T follicular helper cell (primary cell): ENCODE results near the gene TMPRSS12.
"Not testable (repeated sequence)": the region's sequence is repeated elsewhere in the genome, so short reads cannot be mapped to it uniquely, and the experiment has no call there.

Source experiments
- DNase-seq: peaks from one replicate; pipeline ENCODE4 v3.0.0-alpha.2; 2020; ENCODE audit warnings: low read depth

Gene TMPRSS12

GRCh38 chr12:50859621-50860310 lies 17.0 kb downstream of the TMPRSS12 start:
- DNase-seq, result no peak

- no peak for DNase-seq
Measured at GRCh38 chr12:50862316-50862715, 19.6 kb downstream of the TMPRSS12 start.

- no peak for DNase-seq
Measured at GRCh38 chr12:50865266-50865665, 22.5 kb downstream of the TMPRSS12 start.

- not testable (repeated sequence) for DNase-seq
Measured at GRCh38 chr12:50868881-50869280, 26.2 kb downstream of the TMPRSS12 start.

GRCh38 chr12:50882563-50882962 lies 39.8 kb downstream of the TMPRSS12 start:
- DNase-seq, result no peak

GRCh38 chr12:50887191-50887590 lies 44.5 kb downstream of the TMPRSS12 start:
- DNase-seq, result no peak

GRCh38 chr12:50888666-50889065 lies 45.9 kb downstream of the TMPRSS12 start:
- DNase-seq, result no peak

GRCh38 chr12:50894241-50894640 lies 51.5 kb downstream of the TMPRSS12 start:
- no peak for DNase-seq

- DNase-seq, result no peak
Measured at GRCh38 chr12:50901685-50902113, 59.0 kb downstream of the TMPRSS12 start.

GRCh38 chr12:50908479-50908878 lies 65.8 kb downstream of the TMPRSS12 start:
- not testable (repeated sequence) for DNase-seq

GRCh38 chr12:50912361-50912760 lies 69.6 kb downstream of the TMPRSS12 start:
- DNase-seq, result not testable (repeated sequence)

- DNase-seq, result no peak
Measured at GRCh38 chr12:50913224-50913623, 70.5 kb downstream of the TMPRSS12 start.

GRCh38 chr12:50914872-50915484 lies 72.3 kb downstream of the TMPRSS12 start:
- DNase-seq, result no peak

GRCh38 chr12:50916292-50916691 lies 73.6 kb downstream of the TMPRSS12 start:
- no peak for DNase-seq

- DNase-seq, result no peak
Measured at GRCh38 chr12:50918584-50919316, 76.0 kb downstream of the TMPRSS12 start.

GRCh38 chr12:50922820-50923219 lies 80.1 kb downstream of the TMPRSS12 start:
- no peak for DNase-seq

- no peak for DNase-seq
Measured at GRCh38 chr12:50923361-50924130, 80.8 kb downstream of the TMPRSS12 start.

GRCh38 chr12:50924131-50924438 lies 81.4 kb downstream of the TMPRSS12 start:
- no peak for DNase-seq

GRCh38 chr12:50924439-50925341 lies 82.0 kb downstream of the TMPRSS12 start:
- DNase-seq, result no peak

- DNase-seq, result no peak
Measured at GRCh38 chr12:50925342-50925651, 82.6 kb downstream of the TMPRSS12 start.

GRCh38 chr12:50925920-50926319 lies 83.2 kb downstream of the TMPRSS12 start:
- no peak for DNase-seq

GRCh38 chr12:50926415-50926814 lies 83.7 kb downstream of the TMPRSS12 start:
- DNase-seq, result no peak
